Measurements from ENCODE around the gene TUBG2.
"Not testable (repeated sequence)": the region's sequence is repeated elsewhere in the genome, so short reads cannot be mapped to it uniquely, and the experiment has no call there.

The TUBG2 gene

GRCh38 chr17:42659079-42659931 is at the start of gene TUBG2:
TUBG2 (plus strand) TSS chr17:42659284; CDS start chr17:42659504, 220 bp downstream.
- peak; percentile 51 for DNase-seq

- DNase-seq, result not testable (repeated sequence)
These were observed 49.0 kb upstream of the TUBG2 start for GRCh38 chr17:42609814-42610801.

- no peak for DNase-seq
These were observed 47.1 kb upstream of the TUBG2 start for GRCh38 chr17:42612013-42612412.

- DNase-seq, result no peak
These were observed 45.3 kb upstream of the TUBG2 start for GRCh38 chr17:42613699-42614295.

GRCh38 chr17:42617956-42618431 is 41.1 kb upstream of the TUBG2 start:
- DNase-seq, result no peak

- no peak for DNase-seq
These were observed 40.5 kb upstream of the TUBG2 start for GRCh38 chr17:42618442-42619150.

GRCh38 chr17:42621987-42622386 is 37.1 kb upstream of the TUBG2 start:
- DNase-seq, result not testable (repeated sequence)

- no peak for DNase-seq
These were observed 35.8 kb upstream of the TUBG2 start for GRCh38 chr17:42623271-42623670.

- DNase-seq, result no peak
These were observed 35.1 kb upstream of the TUBG2 start for GRCh38 chr17:42623732-42624596.

- not testable (repeated sequence) for DNase-seq
These were observed 31.9 kb upstream of the TUBG2 start for GRCh38 chr17:42627032-42627764.

GRCh38 chr17:42629411-42630009 is 29.6 kb upstream of the TUBG2 start:
- DNase-seq, result no peak

GRCh38 chr17:42632949-42633444 is 26.1 kb upstream of the TUBG2 start:
- DNase-seq, result no peak

GRCh38 chr17:42639525-42640113 is 19.5 kb upstream of the TUBG2 start:
- DNase-seq, result no peak

- DNase-seq, result no peak
These were observed 19.0 kb upstream of the TUBG2 start for GRCh38 chr17:42640121-42640520.

- DNase-seq, result no peak
These were observed 16.7 kb upstream of the TUBG2 start for GRCh38 chr17:42642336-42642735.

GRCh38 chr17:42647778-42648177 is 11.3 kb upstream of the TUBG2 start:
- no peak for DNase-seq

GRCh38 chr17:42651392-42651791 is 7.7 kb upstream of the TUBG2 start:
- no peak for DNase-seq

GRCh38 chr17:42653179-42654124 is 5.6 kb upstream of the TUBG2 start:
- no peak for DNase-seq

All from NCI-H524 treated with DMSO at 0.1 percent for 48 hours (cell line).